Measurements from ENCODE around the gene DDR2.
A peak's percentile ranks its signal among the peaks of the same experiment; 100 is the strongest.
"Not testable (repeated sequence)": the region's sequence is repeated elsewhere in the genome, so short reads cannot be mapped to it uniquely, and the experiment has no call there.

DDR2 gene

GRCh38 chr1:162788783-162789182 lies 156.5 kb downstream of the DDR2 start:
- FAIRE-seq = not testable (repeated sequence)

GRCh38 chr1:162790303-162790984 lies 158.2 kb downstream of the DDR2 start, which contains the start of gene HSD17B7:
Gene HSD17B7 (plus strand): TSS chr1:162790702. CDS start chr1:162790801, 99 bp downstream.
- peak; percentile 97 for FAIRE-seq

- not testable (repeated sequence) for FAIRE-seq
Observed at GRCh38 chr1:162790985-162791357, 158.7 kb downstream of the DDR2 start.

GRCh38 chr1:162794284-162794683 lies 162.0 kb downstream of the DDR2 start:
- FAIRE-seq = not testable (repeated sequence)

GRCh38 chr1:162796617-162797279 lies 164.5 kb downstream of the DDR2 start:
- FAIRE-seq = not testable (repeated sequence)

- FAIRE-seq = peak; percentile 95
Observed at GRCh38 chr1:162799995-162800830, 167.9 kb downstream of the DDR2 start.

- FAIRE-seq = not testable (repeated sequence)
Observed at GRCh38 chr1:162807503-162807902, 175.2 kb downstream of the DDR2 start.

- FAIRE-seq = not testable (repeated sequence)
Observed at GRCh38 chr1:162812357-162812756, 180.1 kb downstream of the DDR2 start.

GRCh38 chr1:162818136-162818535 lies 185.9 kb downstream of the DDR2 start:
- FAIRE-seq = not testable (repeated sequence)

- FAIRE-seq = not testable (repeated sequence)
Observed at GRCh38 chr1:162818666-162819065, 186.4 kb downstream of the DDR2 start.

GRCh38 chr1:162822391-162823200 lies 190.3 kb downstream of the DDR2 start:
- no peak for FAIRE-seq

- no peak for FAIRE-seq
Observed at GRCh38 chr1:162823231-162823630, 191.0 kb downstream of the DDR2 start.

GRCh38 chr1:162823771-162824525 lies 191.7 kb downstream of the DDR2 start:
- FAIRE-seq = no peak

- FAIRE-seq = no peak
Observed at GRCh38 chr1:162829268-162829667, 197.0 kb downstream of the DDR2 start.

GRCh38 chr1:162832470-162832869 lies 200.2 kb downstream of the DDR2 start:
- FAIRE-seq = no peak

GRCh38 chr1:162835157-162835899 lies 203.1 kb downstream of the DDR2 start:
- FAIRE-seq = no peak

Measured in TTC549 (cell line).